ENCODE measurements around the gene ZMIZ1.

The ZMIZ1 gene

GRCh38 chr10:79060641-79061255 lies 8.0 kb upstream of the ZMIZ1 start:
- Histone ChIP-seq H3K27ac (no peak overlapping the region), H3K36me3 (replicated peaks) (no peaks in the 10 kb centered on the region), H3K27me3 (replicated peaks) (no peaks in the 10 kb centered on the region), H3K4me3 (ENCODE audit: low read depth, low read length) (no peak overlapping the region)
- no peak for TF ChIP-seq CTCF (IDR thresholded peaks at IDR 0.05; ENCODE audit: low read depth, low read length, missing control alignments)
- in situ Hi-C loops (cut with HindIII; ENCODE audit: low pct_ligation_motif_present, low sequenced_read_pairs), result no loop called here
- DNase-seq, result no peak

- no peak for TF ChIP-seq CTCF (IDR thresholded peaks at IDR 0.05; ENCODE audit: low read depth, low read length, missing control alignments)
- no peak overlapping the region for H3K27ac ChIP-seq
- in situ Hi-C loops (cut with HindIII; ENCODE audit: low pct_ligation_motif_present, low sequenced_read_pairs), result no loop called here
- no peak overlapping the region for H3K4me3 ChIP-seq (ENCODE audit: low read depth, low read length)
- no peaks in the 10 kb centered on the region for H3K27me3 ChIP-seq (replicated peaks)
- H3K36me3 ChIP-seq (replicated peaks), result no peaks in the 10 kb centered on the region
- DNase-seq, result no peak
These were observed 7.1 kb upstream of the ZMIZ1 start for GRCh38 chr10:79061441-79062315.

- no peak for DNase-seq
- Histone ChIP-seq H3K36me3 (replicated peaks) (no peaks in the 10 kb centered on the region), H3K4me3 (ENCODE audit: low read depth, low read length) (no peak overlapping the region), H3K27me3 (replicated peaks) (no peaks in the 10 kb centered on the region), H3K27ac (no peak overlapping the region)
- no peak for TF ChIP-seq CTCF (IDR thresholded peaks at IDR 0.05; ENCODE audit: low read depth, low read length, missing control alignments)
- in situ Hi-C loops (cut with HindIII; ENCODE audit: low pct_ligation_motif_present, low sequenced_read_pairs), result no loop called here
These were observed 5.7 kb upstream of the ZMIZ1 start for GRCh38 chr10:79063071-79063491.

- Histone ChIP-seq H3K27me3 (replicated peaks) (no peaks in the 10 kb centered on the region), H3K27ac (no peak overlapping the region), H3K36me3 (replicated peaks) (no peaks in the 10 kb centered on the region), H3K4me3 (ENCODE audit: low read depth, low read length) (no peak overlapping the region)
- no peak for DNase-seq
- TF ChIP-seq CTCF (IDR thresholded peaks at IDR 0.05; ENCODE audit: low read depth, low read length, missing control alignments), result no peak
- in situ Hi-C loops (cut with HindIII; ENCODE audit: low pct_ligation_motif_present, low sequenced_read_pairs), result no loop called here
These were observed 4.9 kb upstream of the ZMIZ1 start for GRCh38 chr10:79063661-79064492.

GRCh38 chr10:79065091-79065551 lies 3.6 kb upstream of the ZMIZ1 start:
- no peak for TF ChIP-seq CTCF (IDR thresholded peaks at IDR 0.05; ENCODE audit: low read depth, low read length, missing control alignments)
- DNase-seq, result no peak
- Histone ChIP-seq H3K27me3 (replicated peaks) (no peaks in the 10 kb centered on the region), H3K27ac (no peak overlapping the region), H3K36me3 (replicated peaks) (no peaks in the 10 kb centered on the region), H3K4me3 (ENCODE audit: low read depth, low read length) (no peak overlapping the region)
- in situ Hi-C loops (cut with HindIII; ENCODE audit: low pct_ligation_motif_present, low sequenced_read_pairs), result no loop called here

Measured in brain microvascular endothelial cell (primary cell).